ENCODE measurements around the gene SOX2.

Gene SOX2

GRCh38 chr3:181722766-181723425 lies 11.2 kb downstream of the SOX2 start:
- no peak for TF ChIP-seq FOXP2 (optimal IDR thresholded peaks at IDR 0.05; ENCODE audit: borderline replicate concordance, extremely low read depth, extremely low read length, insufficient read depth)

DNA sequence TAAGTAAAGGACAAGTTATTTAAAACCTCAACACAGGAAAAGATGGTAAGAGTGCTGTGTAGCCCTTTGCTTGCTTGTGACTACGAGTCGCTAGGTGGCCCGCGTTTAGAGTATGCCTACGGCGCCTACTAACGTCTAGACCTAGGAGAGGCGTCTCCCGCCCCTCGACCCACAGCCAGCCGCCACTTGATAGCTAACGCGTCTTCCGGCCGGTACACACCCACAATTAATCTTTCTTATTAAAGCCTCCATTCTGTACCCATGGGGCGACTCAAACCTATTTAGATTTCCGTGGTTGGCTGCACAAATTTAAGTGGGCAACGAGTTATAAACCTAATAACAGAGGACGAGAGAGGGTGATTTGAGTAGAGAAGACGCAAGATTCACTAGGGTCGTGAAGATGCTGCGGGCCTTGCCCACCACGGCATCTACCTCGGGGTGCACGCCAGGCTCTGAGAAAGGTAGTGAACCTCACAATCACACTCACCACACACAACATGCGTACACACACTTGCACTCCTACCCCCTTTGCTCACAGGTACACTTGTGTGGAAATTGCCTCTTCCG lies 12.0 kb downstream of the SOX2 start:
- TF ChIP-seq TAF1 (IDR thresholded peaks at IDR 0.05; ENCODE audit: borderline replicate concordance, insufficient read depth, low read length) (no peak), POLR2AphosphoS5 (IDR thresholded peaks at IDR 0.05; ENCODE audit: low read depth, low read length) (no peak), REST (IDR thresholded peaks at IDR 0.05; ENCODE audit: insufficient read depth in 1 of 2, low read depth in 2 of 2, low read length in 2 of 2) (no peak), FOXP2 (optimal IDR thresholded peaks at IDR 0.05; ENCODE audit: borderline replicate concordance, extremely low read depth, extremely low read length, insufficient read depth) (no peak), SIN3A (IDR thresholded peaks at IDR 0.05; ENCODE audit: borderline replicate concordance, insufficient read depth, low read length) (no peak)

DNA sequence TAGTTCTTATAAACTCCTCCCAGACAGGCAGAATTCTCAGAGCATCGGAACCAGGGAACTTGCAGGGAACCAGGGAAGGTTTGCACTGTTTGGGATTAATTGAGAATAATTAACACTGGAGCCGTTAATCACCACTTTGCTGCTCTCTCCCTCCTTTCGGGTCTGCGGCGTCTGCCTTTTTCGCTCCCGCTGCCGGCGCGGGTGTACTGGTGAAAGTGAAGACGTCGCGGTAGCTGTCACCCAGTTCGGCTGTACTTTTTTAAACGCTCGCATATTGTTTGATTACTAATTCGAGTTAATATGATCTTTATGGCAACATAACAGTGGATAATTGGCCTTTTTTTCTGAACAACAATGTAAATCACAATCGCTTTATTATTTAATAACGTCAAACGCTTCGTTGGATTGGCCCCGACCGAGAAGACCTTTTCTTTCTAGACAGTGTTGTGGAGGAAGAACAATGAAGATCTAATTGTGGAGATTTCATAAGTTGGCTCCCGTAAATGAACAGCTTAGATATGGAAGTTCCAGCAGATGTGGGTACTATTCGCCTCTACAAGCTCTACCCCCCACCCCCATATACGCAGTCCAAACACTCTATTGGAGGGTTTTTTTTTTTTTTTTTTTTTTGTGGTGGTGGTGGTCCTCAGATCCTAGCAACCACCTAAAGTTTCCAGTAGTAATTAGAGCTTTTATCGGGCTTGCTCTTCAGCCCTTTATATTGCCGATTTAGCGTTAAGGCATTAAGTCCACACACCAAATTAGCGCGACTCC lies 12.7 kb downstream of the SOX2 start:
- no peak for TF ChIP-seq POLR2AphosphoS5 (IDR thresholded peaks at IDR 0.05; ENCODE audit: low read depth, low read length)
- TF ChIP-seq TAF1 (IDR thresholded peaks at IDR 0.05; ENCODE audit: borderline replicate concordance, insufficient read depth, low read length): no peak
- TF ChIP-seq FOXP2 (optimal IDR thresholded peaks at IDR 0.05; ENCODE audit: borderline replicate concordance, extremely low read depth, extremely low read length, insufficient read depth): no peak
- TF ChIP-seq SIN3A (IDR thresholded peaks at IDR 0.05; ENCODE audit: borderline replicate concordance, insufficient read depth, low read length): no peak
- no peak for TF ChIP-seq REST (IDR thresholded peaks at IDR 0.05; ENCODE audit: insufficient read depth in 1 of 2, low read depth in 2 of 2, low read length in 2 of 2)

- TF ChIP-seq TAF1 (IDR thresholded peaks at IDR 0.05; ENCODE audit: borderline replicate concordance, insufficient read depth, low read length) (no peak), SIN3A (IDR thresholded peaks at IDR 0.05; ENCODE audit: borderline replicate concordance, insufficient read depth, low read length) (no peak)
These were observed 13.5 kb downstream of the SOX2 start for GRCh38 chr3:181725131-181725731.

GRCh38 chr3:181725830-181726229 lies 14.1 kb downstream of the SOX2 start:
- TF ChIP-seq TAF1 (IDR thresholded peaks at IDR 0.05; ENCODE audit: borderline replicate concordance, insufficient read depth, low read length) (no peak), FOXP2 (optimal IDR thresholded peaks at IDR 0.05; ENCODE audit: borderline replicate concordance, extremely low read depth, extremely low read length, insufficient read depth) (no peak), POLR2AphosphoS5 (IDR thresholded peaks at IDR 0.05; ENCODE audit: low read depth, low read length) (no peak), SIN3A (IDR thresholded peaks at IDR 0.05; ENCODE audit: borderline replicate concordance, insufficient read depth, low read length) (no peak), REST (IDR thresholded peaks at IDR 0.05; ENCODE audit: insufficient read depth in 1 of 2, low read depth in 2 of 2, low read length in 2 of 2) (no peak)
